Measurements from ENCODE around the gene TMEM200B.
"Not testable (repeated sequence)": the region's sequence is repeated elsewhere in the genome, so short reads cannot be mapped to it uniquely, and the experiment has no call there.

TMEM200B gene

GRCh38 chr1:29123053-29123886 lies 433 bp downstream of the TMEM200B start:
- peaks cover 2% of the 10 kb centered on the region for H3K4me1 Mint-ChIP-seq (ENCODE audit: low read depth)
- no peak overlapping the region for H3K27ac Mint-ChIP-seq
- H3K36me3 Mint-ChIP-seq, result peaks cover 2% of the 10 kb centered on the region
- H3K4me3 Mint-ChIP-seq, result peak overlapping the region; percentile 69
- no peaks in the 10 kb centered on the region for H3K9me3 Mint-ChIP-seq (ENCODE audit: low read depth)
- H3K27me3 Mint-ChIP-seq, result peaks cover 7% of the 10 kb centered on the region

DNA sequence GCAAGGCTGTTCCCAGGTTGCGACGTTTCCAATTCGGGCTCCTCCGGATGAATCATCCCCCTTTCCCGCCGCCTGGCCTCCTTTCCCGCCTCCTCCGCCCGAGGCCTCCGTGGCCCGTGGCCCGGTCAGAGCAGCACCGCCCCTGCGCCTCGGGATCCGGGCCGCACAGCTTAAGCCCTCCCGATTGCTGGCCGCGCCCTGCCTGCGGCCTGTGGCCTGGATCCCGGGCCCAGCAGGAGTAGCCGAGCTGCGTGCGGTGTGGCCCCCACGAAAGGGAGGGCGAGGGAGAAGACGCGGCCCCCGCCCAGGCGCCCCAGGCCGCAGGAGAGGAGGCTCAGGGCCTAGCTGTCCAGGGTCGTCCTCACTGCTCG lies 1.0 kb downstream of the TMEM200B start:
- no peaks in the 10 kb centered on the region for H3K9me3 Mint-ChIP-seq (ENCODE audit: low read depth)

DNA sequence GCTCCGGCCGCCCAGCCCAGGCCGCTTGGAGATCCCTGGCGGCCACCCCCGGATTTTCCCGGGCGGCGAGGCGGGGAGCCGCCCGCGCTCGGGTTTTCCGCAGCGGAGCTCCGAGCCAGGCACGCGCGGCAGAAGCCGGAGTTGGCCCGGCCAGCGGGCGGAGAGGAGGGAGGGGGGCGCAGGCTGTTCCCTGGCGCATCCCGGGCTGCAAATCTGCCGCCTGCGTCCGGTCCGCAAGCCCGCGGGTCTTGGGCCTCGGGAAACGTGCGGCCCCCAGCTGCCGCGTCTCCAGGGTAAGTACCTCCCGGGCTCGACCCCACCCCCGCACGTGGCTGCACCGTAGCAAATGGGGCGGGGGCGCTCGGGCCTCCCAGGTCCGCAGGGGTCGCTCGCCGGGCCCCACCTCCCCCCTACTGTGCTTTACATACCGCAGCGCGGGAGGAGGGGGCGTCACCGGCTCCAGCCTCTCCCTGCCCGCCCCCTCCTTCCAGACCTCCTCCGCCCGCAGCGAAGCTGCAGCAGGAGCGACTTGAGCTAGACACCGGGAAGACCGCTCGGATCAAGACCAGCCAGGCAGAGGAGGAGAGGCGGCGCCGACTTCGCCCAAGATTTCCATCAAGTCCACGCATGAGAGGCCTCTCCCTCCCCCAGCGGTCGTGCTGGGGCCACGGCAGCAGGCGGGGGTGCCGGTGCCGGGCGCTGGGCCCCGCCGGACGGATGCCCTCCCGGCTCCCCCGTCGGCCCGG lies 1.6 kb downstream of the TMEM200B start:
- no peaks in the 10 kb centered on the region for H3K9me3 Mint-ChIP-seq (ENCODE audit: low read depth)
- H3K36me3 Mint-ChIP-seq, result peaks cover 5% of the 10 kb centered on the region
- H3K27me3 Mint-ChIP-seq, result peaks cover 7% of the 10 kb centered on the region
- H3K4me1 Mint-ChIP-seq (ENCODE audit: low read depth), result peaks cover 2% of the 10 kb centered on the region
- H3K4me3 Mint-ChIP-seq, result no peak overlapping the region
- H3K27ac Mint-ChIP-seq, result no peak overlapping the region

More for the DNA sequence above, 1.0 kb downstream of the TMEM200B start:
- Mint-ChIP-seq H3K27me3 (peaks cover 7% of the 10 kb centered on the region), H3K4me1 (ENCODE audit: low read depth) (peaks cover 2% of the 10 kb centered on the region), H3K27ac (no peak overlapping the region), H3K36me3 (peaks cover 2% of the 10 kb centered on the region), H3K4me3 (peak overlapping the region; percentile 69)

DNA sequence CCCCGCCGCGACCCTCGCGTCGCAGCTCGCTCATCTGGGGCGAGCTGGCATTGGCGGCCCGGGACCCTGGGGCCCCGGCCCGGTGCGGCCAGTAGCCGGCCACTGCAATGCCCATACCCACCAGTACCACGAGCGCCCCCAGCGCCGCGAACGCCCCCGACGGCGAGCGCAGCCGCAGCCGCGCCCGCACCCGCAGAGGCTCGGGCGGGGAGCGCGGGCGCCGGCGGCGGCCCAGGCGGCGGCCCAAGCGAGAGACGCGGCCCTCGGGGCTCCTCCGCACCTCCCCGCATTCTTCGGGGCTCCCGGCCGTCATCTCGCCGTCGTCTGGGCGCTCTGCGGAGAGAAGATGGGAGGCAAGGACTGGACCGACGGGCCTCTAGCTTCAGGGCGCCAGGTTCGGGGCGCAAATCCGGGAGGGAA lies 2.2 kb downstream of the TMEM200B start:
- Mint-ChIP-seq H3K27me3 (peaks cover 7% of the 10 kb centered on the region), H3K4me3 (peak overlapping the region; percentile 27), H3K27ac (no peak overlapping the region), H3K9me3 (ENCODE audit: low read depth) (no peaks in the 10 kb centered on the region), H3K4me1 (ENCODE audit: low read depth) (peaks cover 2% of the 10 kb centered on the region), H3K36me3 (peaks cover 7% of the 10 kb centered on the region)

DNA sequence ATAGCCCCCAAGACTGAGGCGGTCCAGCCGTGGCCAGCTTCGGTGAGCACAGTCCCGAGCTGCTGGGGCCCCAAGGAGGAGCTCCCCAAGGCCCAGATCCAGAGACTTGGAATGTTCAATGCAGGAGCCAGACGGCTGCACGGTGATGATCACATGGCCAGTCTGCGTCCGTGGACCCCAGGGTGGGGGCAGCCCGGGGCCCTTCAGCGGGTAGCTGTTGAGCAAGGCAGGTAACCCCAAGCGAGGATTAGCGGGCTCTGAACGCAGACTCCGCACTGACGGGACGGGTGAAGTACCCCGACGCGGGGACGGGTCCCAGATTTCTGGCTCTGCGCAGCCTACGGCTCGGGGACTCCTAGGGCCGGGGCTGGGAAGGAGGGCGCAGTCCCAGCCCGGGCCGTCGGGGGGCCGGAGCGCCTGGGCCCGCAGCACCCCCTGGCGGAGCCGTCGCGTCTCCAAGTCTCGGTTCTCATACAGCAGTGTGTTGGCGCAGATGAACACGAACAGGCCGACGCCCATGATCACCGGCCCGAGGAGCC lies 2.7 kb downstream of the TMEM200B start:
- Mint-ChIP-seq H3K4me3 (no peak overlapping the region), H3K36me3 (peaks cover 7% of the 10 kb centered on the region), H3K4me1 (ENCODE audit: low read depth) (peaks cover 2% of the 10 kb centered on the region), H3K27me3 (peaks cover 7% of the 10 kb centered on the region), H3K27ac (no peak overlapping the region), H3K9me3 (ENCODE audit: low read depth) (no peaks in the 10 kb centered on the region)

GRCh38 chr1:29120367-29120766 lies 3.3 kb downstream of the TMEM200B start:
- H3K27me3 Mint-ChIP-seq, result peaks cover under 1% of the 10 kb centered on the region
- peaks cover 7% of the 10 kb centered on the region for H3K36me3 Mint-ChIP-seq
- H3K9me3 Mint-ChIP-seq (ENCODE audit: low read depth), result no peaks in the 10 kb centered on the region
- no peak overlapping the region for H3K4me3 Mint-ChIP-seq
- H3K4me1 Mint-ChIP-seq (ENCODE audit: low read depth), result peaks cover under 1% of the 10 kb centered on the region
- no peak overlapping the region for H3K27ac Mint-ChIP-seq

- Mint-ChIP-seq H3K4me3 (no peak overlapping the region), H3K9me3 (ENCODE audit: low read depth) (no peaks in the 10 kb centered on the region), H3K36me3 (peaks cover 9% of the 10 kb centered on the region), H3K27ac (no peak overlapping the region), H3K27me3 (no peaks in the 10 kb centered on the region), H3K4me1 (ENCODE audit: low read depth) (no peaks in the 10 kb centered on the region)
Observed at GRCh38 chr1:29119121-29119929, 4.4 kb downstream of the TMEM200B start.

DNA sequence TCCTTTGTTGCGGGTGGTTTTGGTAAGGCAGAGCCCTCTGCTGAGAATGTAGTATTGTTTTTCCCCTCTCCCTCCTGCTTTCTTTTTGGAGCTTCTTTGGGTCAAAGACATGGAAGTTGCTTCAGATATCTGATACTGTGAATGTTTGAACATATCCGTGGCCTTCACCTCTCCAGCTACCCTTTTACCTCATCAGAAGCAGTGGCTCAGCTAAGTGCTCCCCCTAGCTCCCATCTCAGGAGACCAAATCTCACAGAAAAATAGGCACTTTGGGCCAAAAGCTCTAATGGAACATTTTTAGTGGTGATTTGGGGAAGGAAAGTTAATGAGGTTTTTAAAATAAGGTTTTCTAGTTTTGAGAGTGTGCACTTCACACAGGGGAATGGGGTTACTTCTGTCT lies 6.3 kb downstream of the TMEM200B start:
- Mint-ChIP-seq H3K4me3 (no peak overlapping the region), H3K9me3 (ENCODE audit: low read depth) (no peaks in the 10 kb centered on the region), H3K36me3 (peaks cover 9% of the 10 kb centered on the region), H3K27me3 (no peaks in the 10 kb centered on the region), H3K4me1 (ENCODE audit: low read depth) (peaks cover 2% of the 10 kb centered on the region), H3K27ac (no peak overlapping the region)

DNA sequence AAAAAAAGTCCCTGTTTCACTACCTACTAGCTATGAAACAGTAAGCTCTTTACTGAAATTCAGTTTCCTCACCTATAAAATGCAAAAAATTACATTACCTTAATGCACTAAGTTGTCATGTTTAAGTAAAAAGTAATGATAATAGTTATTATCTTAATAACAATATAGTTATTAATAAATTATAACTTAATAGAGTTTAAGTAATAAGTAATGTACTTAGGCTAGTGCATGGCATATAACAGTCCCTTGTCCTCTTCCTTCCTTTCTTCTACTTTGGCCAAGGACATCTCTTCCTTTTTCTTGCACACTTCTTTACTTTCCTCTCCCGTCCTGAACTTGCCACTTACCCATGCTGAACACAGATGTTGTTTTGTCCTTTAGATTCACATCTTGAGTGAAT lies 9.0 kb downstream of the TMEM200B start:
- no peak overlapping the region for H3K4me3 Mint-ChIP-seq
- H3K4me1 Mint-ChIP-seq (ENCODE audit: low read depth), result peaks cover 2% of the 10 kb centered on the region
- H3K27me3 Mint-ChIP-seq, result no peaks in the 10 kb centered on the region
- no peak overlapping the region for H3K27ac Mint-ChIP-seq
- H3K9me3 Mint-ChIP-seq (ENCODE audit: low read depth), result no peaks in the 10 kb centered on the region
- H3K36me3 Mint-ChIP-seq, result peaks cover 12% of the 10 kb centered on the region

DNA sequence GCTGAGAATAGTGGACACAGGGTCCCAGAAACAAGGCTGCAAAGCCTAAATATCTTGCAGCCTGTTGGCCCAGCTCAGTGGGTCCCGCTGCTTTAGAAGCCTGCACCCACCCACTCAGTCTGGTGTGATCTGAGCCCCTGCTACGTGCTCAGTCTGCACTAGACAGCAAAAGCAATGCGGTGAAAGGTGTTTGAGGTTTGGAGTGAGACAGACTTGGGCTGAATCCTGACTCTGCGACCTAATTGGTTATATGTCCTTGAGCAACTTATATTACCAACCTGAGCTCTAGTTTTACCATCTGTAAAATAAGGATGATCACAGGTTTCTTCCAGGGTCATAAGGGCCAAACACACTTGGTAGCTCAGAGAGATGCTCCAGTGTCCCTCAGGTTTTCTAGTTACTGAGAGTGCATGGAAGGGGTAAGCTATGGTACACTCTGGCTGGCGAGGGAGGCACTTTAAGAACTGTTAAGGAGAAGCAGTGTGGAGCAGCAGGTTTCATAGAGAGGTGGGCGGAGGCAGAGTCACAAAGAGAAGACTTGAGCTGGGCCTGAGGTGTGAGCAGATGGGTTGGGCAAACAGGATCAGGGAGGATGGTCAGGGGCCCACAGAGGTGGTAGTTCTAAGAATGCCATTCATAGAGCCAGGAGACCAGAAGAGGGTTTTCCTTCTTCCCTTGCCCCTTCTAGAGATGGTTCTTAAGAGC lies 10.1 kb downstream of the TMEM200B start:
- H3K4me1 Mint-ChIP-seq (ENCODE audit: low read depth), result peaks cover 2% of the 10 kb centered on the region
- H3K36me3 Mint-ChIP-seq, result peaks cover 10% of the 10 kb centered on the region
- no peaks in the 10 kb centered on the region for H3K9me3 Mint-ChIP-seq (ENCODE audit: low read depth)
- no peak overlapping the region for H3K4me3 Mint-ChIP-seq
- H3K27me3 Mint-ChIP-seq, result no peaks in the 10 kb centered on the region
- H3K27ac Mint-ChIP-seq, result no peak overlapping the region

GRCh38 chr1:29112705-29113412 lies 10.8 kb downstream of the TMEM200B start:
- Mint-ChIP-seq H3K9me3 (ENCODE audit: low read depth) (no peaks in the 10 kb centered on the region), H3K36me3 (peaks cover 10% of the 10 kb centered on the region), H3K27me3 (no peaks in the 10 kb centered on the region), H3K4me3 (no peak overlapping the region), H3K27ac (no peak overlapping the region), H3K4me1 (ENCODE audit: low read depth) (peaks cover 2% of the 10 kb centered on the region)

- not testable (repeated sequence) for H3K27me3 Mint-ChIP-seq; H3K36me3 Mint-ChIP-seq; H3K27ac Mint-ChIP-seq; H3K9me3 Mint-ChIP-seq (ENCODE audit: low read depth); H3K4me3 Mint-ChIP-seq; H3K4me1 Mint-ChIP-seq (ENCODE audit: low read depth)
Observed at GRCh38 chr1:29108041-29108440, 15.7 kb downstream of the TMEM200B start.

- Mint-ChIP-seq H3K9me3 (ENCODE audit: low read depth) (no peaks in the 10 kb centered on the region), H3K4me3 (no peak overlapping the region), H3K36me3 (peaks cover 4% of the 10 kb centered on the region), H3K27ac (no peak overlapping the region), H3K27me3 (no peaks in the 10 kb centered on the region), H3K4me1 (ENCODE audit: low read depth) (no peaks in the 10 kb centered on the region)
Observed at GRCh38 chr1:29105822-29106221, 17.9 kb downstream of the TMEM200B start.

GRCh38 chr1:29100487-29100886 lies 23.2 kb downstream of the TMEM200B start:
- H3K36me3 Mint-ChIP-seq, result peaks cover 11% of the 10 kb centered on the region

More at GRCh38 chr1:29100487-29100886, 23.2 kb downstream of the TMEM200B start:
- H3K9me3 Mint-ChIP-seq (ENCODE audit: low read depth), result no peaks in the 10 kb centered on the region
- peaks cover 2% of the 10 kb centered on the region for H3K4me1 Mint-ChIP-seq (ENCODE audit: low read depth)
- H3K27me3 Mint-ChIP-seq, result no peaks in the 10 kb centered on the region
- H3K4me3 Mint-ChIP-seq, result no peak overlapping the region
- H3K27ac Mint-ChIP-seq, result no peak overlapping the region

All from activated naive CD8-positive, alpha-beta T cell (primary cell).